ENCODE results near the gene LMOD2.

LMOD2 gene

GRCh38 chr7:123690550-123690949 is 34.9 kb downstream of the LMOD2 start:
- H3F3A ChIP-seq (ENCODE audit: insufficient read depth, low read length), result no peaks in the 10 kb centered on the region
- H2AFZ ChIP-seq (ENCODE audit: low read length), result no peak overlapping the region
- no peak overlapping the region for H3K27ac ChIP-seq (ENCODE audit: low read depth, low read length, poor library complexity, severe bottlenecking)
- TF ChIP-seq EZH2 (IDR thresholded peaks at IDR 0.05; ENCODE audit: borderline replicate concordance, low read length) (no peak), CTCF (IDR thresholded peaks at IDR 0.05; ENCODE audit: low read length) (no peak)
- no peaks in the 10 kb centered on the region for H3K79me2 ChIP-seq (ENCODE audit: insufficient read depth, low read length)
- H3K36me3 ChIP-seq (ENCODE audit: insufficient read depth, low read length), result peaks cover 47% of the 10 kb centered on the region
- H3K9me2 ChIP-seq (ENCODE audit: low read depth, low read length), result no peaks in the 10 kb centered on the region
- H3K4me2 ChIP-seq (ENCODE audit: low read length), result no peak overlapping the region
- no peak overlapping the region for H3K4me3 ChIP-seq (ENCODE audit: low read depth, low read length, poor library complexity, severe bottlenecking)
- H3K9me3 ChIP-seq (ENCODE audit: low read length), result no peaks in the 10 kb centered on the region
- H3K9ac ChIP-seq (ENCODE audit: low read length), result no peak overlapping the region
- H4K20me1 ChIP-seq (ENCODE audit: insufficient read depth, low read length), result no peaks in the 10 kb centered on the region
- H3K4me1 ChIP-seq (ENCODE audit: insufficient read depth, low read length, severe bottlenecking), result no peaks in the 10 kb centered on the region
- H3K27me3 ChIP-seq (ENCODE audit: insufficient read depth, low read length), result no peaks in the 10 kb centered on the region

- Histone ChIP-seq H3K9me2 (ENCODE audit: low read depth, low read length) (no peaks in the 10 kb centered on the region), H3K27ac (ENCODE audit: low read depth, low read length, poor library complexity, severe bottlenecking) (no peak overlapping the region), H3K36me3 (ENCODE audit: insufficient read depth, low read length) (peaks cover 57% of the 10 kb centered on the region)
Observed at GRCh38 chr7:123692471-123692877, 36.8 kb downstream of the LMOD2 start.

GRCh38 chr7:123695944-123696677 is 40.4 kb downstream of the LMOD2 start:
- no peaks in the 10 kb centered on the region for H3K27me3 ChIP-seq (ENCODE audit: insufficient read depth, low read length)
- H3K4me2 ChIP-seq (ENCODE audit: low read length), result no peak overlapping the region
- H3K36me3 ChIP-seq (ENCODE audit: insufficient read depth, low read length), result peaks cover 53% of the 10 kb centered on the region

More at GRCh38 chr7:123692471-123692877, 36.8 kb downstream of the LMOD2 start:
- no peak overlapping the region for H3K4me2 ChIP-seq (ENCODE audit: low read length)
- no peaks in the 10 kb centered on the region for H3F3A ChIP-seq (ENCODE audit: insufficient read depth, low read length)
- TF ChIP-seq CTCF (IDR thresholded peaks at IDR 0.05; ENCODE audit: low read length), result no peak
- TF ChIP-seq EZH2 (IDR thresholded peaks at IDR 0.05; ENCODE audit: borderline replicate concordance, low read length), result no peak
- H3K9me3 ChIP-seq (ENCODE audit: low read length), result no peaks in the 10 kb centered on the region
- no peaks in the 10 kb centered on the region for H3K79me2 ChIP-seq (ENCODE audit: insufficient read depth, low read length)
- no peak overlapping the region for H3K4me3 ChIP-seq (ENCODE audit: low read depth, low read length, poor library complexity, severe bottlenecking)
- H2AFZ ChIP-seq (ENCODE audit: low read length), result no peak overlapping the region
- no peaks in the 10 kb centered on the region for H4K20me1 ChIP-seq (ENCODE audit: insufficient read depth, low read length)
- H3K27me3 ChIP-seq (ENCODE audit: insufficient read depth, low read length), result no peaks in the 10 kb centered on the region
- H3K9ac ChIP-seq (ENCODE audit: low read length), result no peak overlapping the region
- no peaks in the 10 kb centered on the region for H3K4me1 ChIP-seq (ENCODE audit: insufficient read depth, low read length, severe bottlenecking)

More at GRCh38 chr7:123695944-123696677, 40.4 kb downstream of the LMOD2 start:
- Histone ChIP-seq H3K4me3 (ENCODE audit: low read depth, low read length, poor library complexity, severe bottlenecking) (no peak overlapping the region), H3F3A (ENCODE audit: insufficient read depth, low read length) (no peaks in the 10 kb centered on the region), H3K9me3 (ENCODE audit: low read length) (no peaks in the 10 kb centered on the region), H3K4me1 (ENCODE audit: insufficient read depth, low read length, severe bottlenecking) (no peaks in the 10 kb centered on the region), H4K20me1 (ENCODE audit: insufficient read depth, low read length) (no peaks in the 10 kb centered on the region), H3K9me2 (ENCODE audit: low read depth, low read length) (no peaks in the 10 kb centered on the region), H3K27ac (ENCODE audit: low read depth, low read length, poor library complexity, severe bottlenecking) (no peak overlapping the region), H3K79me2 (ENCODE audit: insufficient read depth, low read length) (no peaks in the 10 kb centered on the region), H3K9ac (ENCODE audit: low read length) (no peak overlapping the region), H2AFZ (ENCODE audit: low read length) (no peak overlapping the region)
- TF ChIP-seq CTCF (IDR thresholded peaks at IDR 0.05; ENCODE audit: low read length), result no peak
- no peak for TF ChIP-seq EZH2 (IDR thresholded peaks at IDR 0.05; ENCODE audit: borderline replicate concordance, low read length)

All from OCI-LY1 (cell line).